GM23248 (cell line): Measurements from ENCODE around the gene ROS1. TPM values are rescaled to one million over a fixed set of nuclear protein-coding genes. Genes with fewer than 3 reads are reported as not detected.

Source experiments
- DNase-seq: peaks from one replicate; pipeline ENCODE4 v3.0.0-alpha.2; 2015
- H2AFZ ChIP-seq: fragments of 200-600 bp; sonication (generic); 2 replicates; pipeline ENCODE4 v1.6.1; 2016; ENCODE audit warnings: antibody characterized with exemption
- H3F3A ChIP-seq: fragments of 200-600 bp; sonication (generic); 2 replicates; pipeline ENCODE4 v1.6.1; 2016; ENCODE audit warnings: mild to moderate bottlenecking, antibody characterized with exemption, mixed run types; ENCODE audit not compliant: insufficient read depth
- H3K27ac ChIP-seq: fragments of 200-600 bp; sonication (generic); 2 replicates; pipeline ENCODE4 v1.5.1; 2016; ENCODE audit warnings: mild to moderate bottlenecking
- H3K27me3 ChIP-seq: fragments of 200-600 bp; sonication (generic); replicated peaks from 2 replicates; pipeline ENCODE4 v1.6.1; 2016; ENCODE audit warnings: mild to moderate bottlenecking; ENCODE audit not compliant: insufficient read depth
- H3K36me3 ChIP-seq: fragments of 200-600 bp; sonication (generic); 2 replicates; pipeline ENCODE4 v1.6.1; 2016; ENCODE audit warnings: low read depth, mild to moderate bottlenecking
- H3K4me1 ChIP-seq: fragments of 200-600 bp; sonication (generic); 2 replicates; pipeline ENCODE4 v1.6.1; 2016; ENCODE audit warnings: mild to moderate bottlenecking; ENCODE audit not compliant: insufficient read depth
- H3K4me2 ChIP-seq: fragments of 200-600 bp; sonication (generic); one replicate; pipeline ENCODE4 v1.6.1; 2016; ENCODE audit warnings: mild to moderate bottlenecking; ENCODE audit not compliant: unreplicated experiment
- H3K4me3 ChIP-seq: fragments of 200-600 bp; sonication (generic); 2 replicates; pipeline ENCODE4 v1.5.1; 2016; ENCODE audit warnings: mild to moderate bottlenecking
- H3K79me2 ChIP-seq: fragments of 200-600 bp; sonication (generic); 2 replicates; pipeline ENCODE4 v1.6.1; 2016; ENCODE audit warnings: mild to moderate bottlenecking; ENCODE audit not compliant: insufficient read depth
- H3K9ac ChIP-seq: fragments of 200-600 bp; sonication (generic); 2 replicates; pipeline ENCODE4 v1.6.1; 2016; ENCODE audit warnings: mild to moderate bottlenecking
- H3K9me2 ChIP-seq: fragments of 200-600 bp; sonication (generic); 2 replicates; pipeline ENCODE4 v1.6.1; 2016; ENCODE audit warnings: mixed run types, mild to moderate bottlenecking, moderate library complexity; ENCODE audit not compliant: insufficient read depth
- H3K9me3 ChIP-seq: fragments of 200-600 bp; sonication (generic); one replicate; pipeline ENCODE4 v1.6.1; 2017; ENCODE audit warnings: low read depth
- H4K20me1 ChIP-seq: fragments of 200-600 bp; sonication (generic); 2 replicates; pipeline ENCODE4 v1.6.0; 2016; ENCODE audit not compliant: insufficient read depth
- EZH2 ChIP-seq: fragments of 200-600 bp; sonication (generic); IDR thresholded peaks from 2 replicates; pipeline ENCODE4 v1.6.1; 2018; ENCODE audit warnings: antibody characterized with exemption, mild to moderate bottlenecking; ENCODE audit not compliant: insufficient read depth, poor library complexity, severe bottlenecking
- EZH2phosphoT487 ChIP-seq: fragments of 200-600 bp; sonication (generic); IDR thresholded peaks from 2 replicates; pipeline ENCODE4 v1.6.1; 2018; ENCODE audit warnings: antibody characterized with exemption, moderate library complexity, mild to moderate bottlenecking, low read depth; ENCODE audit not compliant: insufficient read depth
- whole genome bisulfite sequencing, 2 experiments: methylation state at CpG; one replicate each; pipeline ENCODE4 v1.1.6; 2015 to 2017; ENCODE audit warnings: low lambda C conversion rate in 2 of 2, low coverage in 1 of 2; ENCODE audit errors: missing lambda C conversion rate in 2 of 2; 5-methylcytosine and 5-hydroxymethylcytosine counted together
- in situ Hi-C: fragments of 300-500 bp; cut with MboI; formaldehyde crosslinking; loops from 2 replicates; pipeline ENCODE4 v1.15.0; 2020
- polyA plus RNA-seq: library from polyadenylated mRNA; unstranded; fragments of >200 nt; fragmentation: Nextera tagmentation; extraction: Ambion mirVana; gene quantifications from 2 replicates; pipeline ENCODE4 v1.2.1, GENCODE V29; 2016
- total RNA-seq: library from RNA; depleted of rRNA; stranded (reverse); fragments of >200 nt; shearing (Covaris generic); gene quantifications from 2 replicates; pipeline ENCODE4 v1.2.3, GENCODE V29; 2014

ROS1 gene
- total and polyA plus RNA-seq, 2 experiments from 2014 or later: 0.20 to 0.43 TPM

GRCh38 chr6:117397536-117398227 lies 28.1 kb downstream of the ROS1 start:
- H3K4me1 ChIP-seq: 0 out of 2 replicates have a peak, but pooled peaks cover 3% of the 10 kb centered on the region
- H3K4me3 ChIP-seq: no peak overlapping the region
- WGBS, 2 experiments: 64 to 67% methylated on average over 3 of the region's 3 CpGs
- no peaks in the 10 kb centered on the region for H4K20me1 ChIP-seq
- in situ Hi-C loops: no loop called here
- H2AFZ ChIP-seq: peak overlapping the region; percentile 55; the same call in 1 of the 2 replicates
- H3K9ac ChIP-seq: no peak overlapping the region
- H3K36me3 ChIP-seq: no peaks in the 10 kb centered on the region
- no peak overlapping the region for H3K4me2 ChIP-seq
- peak; percentile 40 for DNase-seq
- no peaks in the 10 kb centered on the region for H3K9me3 ChIP-seq
- no peaks in the 10 kb centered on the region for H3K27me3 ChIP-seq
- no peaks in the 10 kb centered on the region for H3F3A ChIP-seq
- no peak overlapping the region for H3K27ac ChIP-seq
- H3K79me2 ChIP-seq: no peaks in the 10 kb centered on the region
- TF ChIP-seq EZH2 (no peak), EZH2phosphoT487 (no peak)
- no peaks in the 10 kb centered on the region for H3K9me2 ChIP-seq

- 45 to 48% methylated on average over 4 of the region's 4 CpGs for WGBS, 2 experiments
- no peak overlapping the region for H3K4me2 ChIP-seq
- H3K27me3 ChIP-seq: no peaks in the 10 kb centered on the region
- no peaks in the 10 kb centered on the region for H3K36me3 ChIP-seq
- DNase-seq: peak; percentile 4
- no peak overlapping the region for H2AFZ ChIP-seq
- H3K4me3 ChIP-seq: no peak overlapping the region
- no peaks in the 10 kb centered on the region for H3K9me2 ChIP-seq
- in situ Hi-C loops: no loop called here
- H3K9ac ChIP-seq: no peak overlapping the region
- no peaks in the 10 kb centered on the region for H3K79me2 ChIP-seq
- H3K27ac ChIP-seq: no peak overlapping the region
- no peaks in the 10 kb centered on the region for H4K20me1 ChIP-seq
- H3K9me3 ChIP-seq: no peaks in the 10 kb centered on the region
- H3K4me1 ChIP-seq: 0 out of 2 replicates have a peak, but pooled peaks cover 3% of the 10 kb centered on the region
- TF ChIP-seq EZH2phosphoT487: no peak
- TF ChIP-seq EZH2: no peak
- H3F3A ChIP-seq: no peaks in the 10 kb centered on the region
Observed at GRCh38 chr6:117396228-117396627, 29.5 kb downstream of the ROS1 start.

- DNase-seq: no peak
- H3K27me3 ChIP-seq: no peaks in the 10 kb centered on the region
- H3K4me3 ChIP-seq: no peak overlapping the region
- no peaks in the 10 kb centered on the region for H3F3A ChIP-seq
- no peak overlapping the region for H3K9ac ChIP-seq
- H3K9me3 ChIP-seq: no peaks in the 10 kb centered on the region
- in situ Hi-C loops: no loop called here
- H3K4me1 ChIP-seq: 0 out of 2 replicates have a peak, but pooled peaks cover 3% of the 10 kb centered on the region
- H2AFZ ChIP-seq: no peak overlapping the region
- H3K9me2 ChIP-seq: no peaks in the 10 kb centered on the region
- no peaks in the 10 kb centered on the region for H3K36me3 ChIP-seq
- TF ChIP-seq EZH2 (no peak), EZH2phosphoT487 (no peak)
- 69% methylated on average over 1 of the region's 1 CpG for WGBS, 2 experiments
- no peak overlapping the region for H3K27ac ChIP-seq
- H3K4me2 ChIP-seq: no peak overlapping the region
- no peaks in the 10 kb centered on the region for H3K79me2 ChIP-seq
- H4K20me1 ChIP-seq: no peaks in the 10 kb centered on the region
Observed at GRCh38 chr6:117395164-117395563, 30.6 kb downstream of the ROS1 start.

- H3K4me2 ChIP-seq: no peak overlapping the region
- no peaks in the 10 kb centered on the region for H3K9me2 ChIP-seq
- no peaks in the 10 kb centered on the region for H3K36me3 ChIP-seq
- no peaks in the 10 kb centered on the region for H3F3A ChIP-seq
- no peak overlapping the region for H3K9ac ChIP-seq
- H3K4me1 ChIP-seq: no peaks in the 10 kb centered on the region
- 65 to 68% methylated on average over 2 of the region's 2 CpGs for WGBS, 2 experiments
- H4K20me1 ChIP-seq: no peaks in the 10 kb centered on the region
- TF ChIP-seq EZH2: no peak
- no peak for TF ChIP-seq EZH2phosphoT487
- 0 out of 2 replicates have a peak overlapping the region, but pooled peaks have one; percentile 17 for H2AFZ ChIP-seq
- no peak for DNase-seq
- no peak overlapping the region for H3K27ac ChIP-seq
- H3K4me3 ChIP-seq: no peak overlapping the region
- in situ Hi-C loops: no loop called here
- no peaks in the 10 kb centered on the region for H3K9me3 ChIP-seq
- H3K27me3 ChIP-seq: no peaks in the 10 kb centered on the region
- H3K79me2 ChIP-seq: no peaks in the 10 kb centered on the region
Observed at GRCh38 chr6:117393045-117393444, 32.7 kb downstream of the ROS1 start.
